Kidney (tissue), 14 donors: ENCODE results near the gene MAPK7. TPM values are rescaled to one million over a fixed set of nuclear protein-coding genes. Genes with fewer than 3 reads are reported as not detected.
A peak's percentile ranks its signal among the peaks of the same experiment; 100 is the strongest.

Experiments
- DNase-seq, 5 donors: peaks; one replicate each; pipeline ENCODE4 v3.0.0-alpha.2; 2013 to 2020
- FAIRE-seq: peaks from 2 replicates; lab custom pipeline; 2012; peaks lifted over from hg19 to GRCh38; lab: Jason Lieb, UNC
- H3K27ac ChIP-seq, 2 donors: one replicate each; pipeline ENCODE4 v1.7.0; 2013; ENCODE audit warnings: low read depth in 2 of 2, low read length in 2 of 2, inconsistent platforms in 1 of 2
- H3K27me3 ChIP-seq: one replicate; pipeline ENCODE4 v1.7.1; 2013; ENCODE audit warnings: low read length, inconsistent platforms; ENCODE audit not compliant: control insufficient read depth, insufficient read depth
- H3K36me3 ChIP-seq, 3 donors: one replicate each; pipeline versions ENCODE4 v1.7.0 to v1.7.1; 2013; ENCODE audit warnings: low read length in 3 of 3, control low read depth in 1 of 3, inconsistent platforms in 1 of 3; ENCODE audit not compliant: insufficient read depth in 3 of 3, control insufficient read depth in 2 of 3
- H3K4me1 ChIP-seq, 3 donors: one replicate each; pipeline versions ENCODE4 v1.7.0 to v1.7.1; 2013; ENCODE audit warnings: low read length in 3 of 3, inconsistent platforms in 1 of 3, low read depth in 1 of 3; ENCODE audit not compliant: control insufficient read depth in 2 of 3, insufficient read depth in 2 of 3
- H3K4me3 ChIP-seq, 3 donors: one replicate each; pipeline versions ENCODE4 v1.7.0 to v1.8.1; 2013; ENCODE audit warnings: low read length in 3 of 3, control low read depth in 1 of 3, inconsistent platforms in 1 of 3
- H3K9ac ChIP-seq, 3 donors: one replicate each; pipeline versions ENCODE4 v1.7.0 to v1.7.1; 2013; ENCODE audit warnings: low read length in 3 of 3, control low read depth in 1 of 3, inconsistent platforms in 1 of 3
- H3K9me3 ChIP-seq, 3 donors: one replicate each; pipeline versions ENCODE4 v1.7.0 to v1.7.1; 2013; ENCODE audit warnings: low read length in 3 of 3, control low read depth in 1 of 3, inconsistent platforms in 1 of 3; ENCODE audit not compliant: control insufficient read depth in 2 of 3, insufficient read depth in 1 of 3
- CTCF ChIP-seq: IDR thresholded peaks from 3 replicates; pipeline ENCODE4 v1.5.1; 2012; ENCODE audit warnings: mild to moderate bottlenecking, moderate library complexity, borderline replicate concordance; ENCODE audit not compliant: insufficient read depth; ENCODE audit errors: extremely low read depth
- intact Hi-C: fragments of 100-400 bp; cut with DNase I; formaldehyde crosslinking; loops from one replicate; pipeline ENCODE4 v1.11.1; 2022
- polyA plus RNA-seq: library from polyadenylated mRNA; stranded (reverse); fragments of 350-450 nt; fragmentation: Illumina TruSeq; extraction: RNeasy Lipid Tissue Mini Kit (QIAGEN cat#74804); gene quantifications from one replicate; pipeline ENCODE4 v1.2.3, GENCODE V29; 2014; ENCODE audit warnings: low read depth, low replicate concordance; ENCODE audit not compliant: insufficient read depth
- total RNA-seq: library from RNA; stranded (reverse); fragmentation: NEBNext Ultra II Directional; extraction: Animal tissue kit (Norgen Biotek cat#: 25700); gene quantifications from one replicate; pipeline ENCODE4 v1.2.1, GENCODE V29; 2021
- donor health status: control.
- donor health status: control.
- donor health status: control.
- donor health status: control.
- donor health status: control.
- donor health status: DM: yes; HTN: yes; CAD: no.
- donor health status: Normal renal cell carcinoma (clear cell type).

MAPK7 gene
- total and polyA plus RNA-seq, 2 donors from 2014 or later = 7.1 to 36.7 TPM

- Histone ChIP-seq H3K9ac (peak overlapping the region in 1 of 3 donors; percentile 40), H3K4me3 (no peak overlapping the region), H3K4me1 (peaks cover 0 to 5% (median 0%) of the 10 kb centered on the region in 3 donors), H3K27ac (no peak overlapping the region), H3K9me3 (no peaks in the 10 kb centered on the region), H3K27me3 (no peaks in the 10 kb centered on the region), H3K36me3 (peaks cover 0 to 10% (median 0%) of the 10 kb centered on the region in 3 donors)
- DNase-seq = peak in 1 of 5 donors; percentile 55
- intact Hi-C loops = loop anchor here (10.0 kb wide), 1 partner anchor 83 kb away; no protein-coding TSS in a partner anchor
- FAIRE-seq = no peak
- no peak for TF ChIP-seq CTCF
Measured at GRCh38 chr17:19361326-19361725, 17.0 kb upstream of the MAPK7 start.

GRCh38 chr17:19361944-19362276 is 16.4 kb upstream of the MAPK7 start:
- intact Hi-C loops = loop anchor here (10.0 kb wide), 1 partner anchor 83 kb away; no protein-coding TSS in a partner anchor
- FAIRE-seq (no peak), DNase-seq (no peak)
- Histone ChIP-seq H3K4me3 (peak overlapping the region; percentile 60 to 91 (median 85)), H3K27ac (peak overlapping the region in 1 of 2 donors; percentile 86), H3K9ac (peak overlapping the region; percentile 4 to 94 (median 86)), H3K9me3 (no peaks in the 10 kb centered on the region), H3K36me3 (peaks cover 0 to 10% (median 0%) of the 10 kb centered on the region in 3 donors), H3K27me3 (no peaks in the 10 kb centered on the region), H3K4me1 (peaks cover 0 to 5% (median 0%) of the 10 kb centered on the region in 3 donors)
- TF ChIP-seq CTCF = no peak

- FAIRE-seq (no peak), DNase-seq (peak; percentile 95 to 98 (median 97))
- Histone ChIP-seq H3K36me3 (peaks cover 0 to 5% (median 0%) of the 10 kb centered on the region in 3 donors), H3K4me3 (peak within 1 kb of the TSS; percentile 60 to 91 (median 85)), H3K4me1 (peaks cover 0 to 5% (median 0%) of the 10 kb centered on the region in 3 donors), H3K9ac (peak within 1 kb of the TSS; percentile 4 to 94 (median 86)), H3K27ac (peak within 1 kb of the TSS; percentile 50 to 86), H3K27me3 (no peaks in the 10 kb centered on the region), H3K9me3 (no peaks in the 10 kb centered on the region)
- peak; percentile 98 for TF ChIP-seq CTCF
- intact Hi-C loops = loop anchor here (10.0 kb wide), 1 partner anchor 82 kb away; no protein-coding TSS in a partner anchor
Measured at GRCh38 chr17:19362277-19363113, 15.8 kb upstream of the MAPK7 start, which contains the start of gene B9D1. Gene B9D1, minus strand, starts transcription at chr17:19362723. Its CDS starts 154 bp downstream, at chr17:19362569.
